ES-I3 (cell line): ENCODE results near the gene TEAD1.

Experiments
- H3K36me3 ChIP-seq: 2 replicates; pipeline ENCODE4 v1.6.1; 2013; ENCODE audit warnings: mild to moderate bottlenecking, low read length, control low read depth, moderate library complexity; ENCODE audit not compliant: insufficient read depth
- H3K4me1 ChIP-seq: 2 replicates; pipeline ENCODE4 v1.6.1; 2013; ENCODE audit warnings: mild to moderate bottlenecking, control low read depth, low read length; ENCODE audit not compliant: insufficient read depth
- H3K9ac ChIP-seq: 2 replicates; pipeline ENCODE4 v1.6.1; 2013; ENCODE audit warnings: low read depth, mild to moderate bottlenecking, low read length, moderate library complexity
- H3K9me3 ChIP-seq: 2 replicates; pipeline ENCODE4 v1.6.1; 2013; ENCODE audit warnings: mild to moderate bottlenecking, low read length, moderate library complexity; ENCODE audit not compliant: control insufficient read depth, insufficient read depth

Gene TEAD1

DNA sequence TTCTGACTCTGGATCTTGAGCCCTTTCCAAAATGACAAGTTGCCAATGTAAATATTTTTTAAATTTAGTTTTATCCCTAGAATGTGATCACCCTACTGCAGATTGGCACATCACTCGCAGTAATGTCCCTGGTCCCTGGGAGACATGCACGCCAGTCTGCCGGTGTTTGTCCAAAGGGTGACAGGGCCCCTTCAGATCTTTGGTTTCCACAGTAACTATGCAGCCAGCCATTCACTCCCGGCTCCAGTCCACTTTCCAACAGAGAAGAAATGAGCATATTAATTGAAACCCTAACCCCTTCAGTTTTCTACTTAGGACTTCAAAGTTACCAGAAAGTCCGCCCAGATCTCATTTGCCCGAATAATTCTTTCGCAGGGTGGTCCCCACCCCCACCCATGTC, 309.1 kb downstream of the TEAD1 start:
- Histone ChIP-seq H3K9me3 (no peaks in the 10 kb centered on the region), H3K9ac (no peak overlapping the region), H3K4me1 (no peaks in the 10 kb centered on the region; the same call in 1 of the 2 replicates), H3K36me3 (no peaks in the 10 kb centered on the region)

- Histone ChIP-seq H3K9me3 (no peaks in the 10 kb centered on the region), H3K36me3 (no peaks in the 10 kb centered on the region), H3K4me1 (no peaks in the 10 kb centered on the region), H3K9ac (no peak overlapping the region)
These were observed 312.1 kb downstream of the TEAD1 start for GRCh38 chr11:12986194-12986898.

DNA sequence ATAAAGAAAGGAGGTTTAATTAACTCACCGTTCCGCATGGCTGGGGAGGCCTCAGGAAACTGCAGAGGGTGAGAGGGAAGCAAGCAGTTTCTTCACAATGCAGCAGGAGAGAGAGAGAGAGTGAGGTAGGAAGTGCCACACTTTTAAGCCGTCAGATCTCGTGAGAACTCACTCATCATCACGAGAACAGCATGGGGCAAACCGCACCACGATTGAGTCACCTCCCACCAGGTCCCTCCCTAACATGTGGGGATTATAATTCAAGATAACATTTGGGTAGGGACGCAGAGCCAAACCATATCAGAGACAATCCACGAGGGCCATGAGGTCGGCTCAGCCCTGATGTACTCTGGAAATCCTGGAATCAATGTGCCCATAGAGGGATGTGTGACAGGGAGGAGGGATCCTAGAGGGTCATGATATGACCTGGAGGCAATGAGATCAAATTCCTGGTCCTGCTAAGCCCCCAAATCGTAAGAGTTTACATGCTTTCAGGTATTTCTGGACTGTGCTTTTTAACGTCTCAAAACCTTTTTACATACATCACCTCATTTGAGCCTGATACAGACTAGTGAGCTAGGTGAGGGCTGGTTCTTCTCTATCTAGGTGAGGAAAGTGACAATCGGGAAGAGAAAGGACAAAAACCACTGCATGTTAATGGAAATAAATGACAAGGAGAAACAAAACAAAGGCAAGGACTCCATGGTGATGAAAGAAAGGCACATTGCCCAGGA, 315.4 kb downstream of the TEAD1 start:
- Histone ChIP-seq H3K9ac (no peak overlapping the region), H3K9me3 (no peaks in the 10 kb centered on the region), H3K4me1 (no peaks in the 10 kb centered on the region), H3K36me3 (no peaks in the 10 kb centered on the region)

DNA sequence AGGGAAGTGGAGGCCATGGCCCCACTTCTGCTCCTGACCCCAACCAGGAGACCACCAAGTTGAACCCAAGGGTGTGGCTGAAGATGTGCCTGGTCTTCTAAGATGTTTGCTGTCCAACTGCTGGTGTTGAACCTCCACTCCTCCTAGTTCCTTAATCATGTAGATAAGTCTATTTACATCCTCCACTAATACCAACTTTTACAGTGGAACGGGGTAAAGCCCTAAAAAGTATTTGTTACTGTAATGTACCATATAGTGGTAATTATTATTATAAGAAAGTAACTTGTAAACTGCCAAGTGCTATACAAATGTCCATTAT, 315.9 kb downstream of the TEAD1 start:
- H3K9ac ChIP-seq, result no peak overlapping the region
- no peaks in the 10 kb centered on the region for H3K4me1 ChIP-seq
- no peaks in the 10 kb centered on the region for H3K9me3 ChIP-seq
- H3K36me3 ChIP-seq, result no peaks in the 10 kb centered on the region

GRCh38 chr11:12991426-12991825, 317.2 kb downstream of the TEAD1 start:
- Histone ChIP-seq H3K9me3 (no peaks in the 10 kb centered on the region), H3K36me3 (no peaks in the 10 kb centered on the region), H3K4me1 (no peaks in the 10 kb centered on the region), H3K9ac (no peak overlapping the region)

GRCh38 chr11:12993626-12994025, 319.4 kb downstream of the TEAD1 start:
- Histone ChIP-seq H3K9me3 (no peaks in the 10 kb centered on the region), H3K36me3 (no peaks in the 10 kb centered on the region), H3K9ac (no peak overlapping the region)

More at GRCh38 chr11:12993626-12994025, 319.4 kb downstream of the TEAD1 start:
- H3K4me1 ChIP-seq, result no peaks in the 10 kb centered on the region
